Lung (tissue), 12 donors: Measurements from ENCODE around the gene PTCHD1. TPM values are rescaled to one million over a fixed set of nuclear protein-coding genes. Genes with fewer than 3 reads are reported as not detected.

ENCODE experiments used
- ATAC-seq: fragments of 200-7000 bp; cut with Tn5 transposase; one replicate; pipeline ENCODE4 v1.9.1; 2020; ENCODE audit warnings: moderate number of reproducible peaks; ENCODE audit not compliant: insufficient read depth, low FRiP score
- DNase-seq, 3 donors: peaks; one replicate each; pipeline ENCODE4 v3.0.0-alpha.2; 2013 to 2017
- H3K27ac ChIP-seq, 2 donors: one replicate each; pipeline ENCODE4 v1.5.1; 2013; ENCODE audit warnings: mild to moderate bottlenecking in 2 of 2, moderate library complexity in 2 of 2, control low read depth in 1 of 2, inconsistent platforms in 1 of 2, low read depth in 1 of 2, low read length in 1 of 2
- H3K27me3 ChIP-seq, 3 donors: one replicate each; pipeline ENCODE4 v1.5.1; 2013; ENCODE audit warnings: low read length in 2 of 3; ENCODE audit not compliant: control insufficient read depth in 3 of 3, insufficient read depth in 3 of 3
- H3K36me3 ChIP-seq, 4 donors: one replicate each; pipeline ENCODE4 v1.5.1; 2013; ENCODE audit warnings: low read length in 4 of 4, mild to moderate bottlenecking in 1 of 4, moderate library complexity in 1 of 4; ENCODE audit not compliant: control insufficient read depth in 4 of 4, insufficient read depth in 4 of 4
- H3K4me1 ChIP-seq, 5 donors: one replicate each; pipeline ENCODE4 v1.5.1; 2013; ENCODE audit warnings: low read length in 5 of 5, mild to moderate bottlenecking in 2 of 5, moderate library complexity in 1 of 5; ENCODE audit not compliant: control insufficient read depth in 5 of 5, insufficient read depth in 5 of 5
- H3K4me3 ChIP-seq: one replicate; pipeline ENCODE4 v1.5.1; 2013; ENCODE audit warnings: mild to moderate bottlenecking, control low read depth, moderate library complexity
- H3K9ac ChIP-seq, 2 donors: one replicate each; pipeline ENCODE4 v1.5.1; 2013; ENCODE audit warnings: low read length in 2 of 2, control low read depth in 1 of 2; ENCODE audit not compliant: insufficient read depth in 1 of 2
- H3K9me3 ChIP-seq, 4 donors: one replicate each; pipeline ENCODE4 v1.5.1; 2013; ENCODE audit warnings: low read length in 3 of 4, mild to moderate bottlenecking in 1 of 4, moderate library complexity in 1 of 4; ENCODE audit not compliant: control insufficient read depth in 4 of 4, insufficient read depth in 3 of 4
- CTCF ChIP-seq: IDR thresholded peaks from 2 replicates; pipeline ENCODE4 v1.5.1; 2012; ENCODE audit warnings: mild to moderate bottlenecking; ENCODE audit errors: control extremely low read depth, extremely low read depth
- WGBS, 2 donors: extraction: QIAGEN DNeasy Blood & Tissue Kit; methylation state at CpG; one replicate each; pipeline ENCODE4 v1.1.7; 2013; 5-methylcytosine and 5-hydroxymethylcytosine counted together
- polyA plus RNA-seq, 2 donors: library from polyadenylated mRNA; stranded (reverse); fragments of 200-250 nt; gene quantifications; one replicate each; pipeline ENCODE4 v1.2.1, GENCODE V29; 2013
- total RNA-seq, 2 donors: library from RNA; depleted of rRNA in 1 of 2; stranded (reverse); fragments of >200 nt in 1 of 2; gene quantifications; one replicate each; pipeline ENCODE4 v1.2.1, GENCODE V29; 2014 to 2021
- donor health status: control.
- donor health status: control.
- donor health status: Bipolar disorder and iron deficiency.
- donor health status: healthy.
- donor health status: DM: yes; HTN: yes; CAD: no.

PTCHD1 gene
- total and polyA plus RNA-seq, 4 donors = 0.01 to 0.48 (median 0.32) TPM

- no peak for DNase-seq
- Histone ChIP-seq H3K4me1 (no peaks in the 10 kb centered on the region), H3K36me3 (no peaks in the 10 kb centered on the region), H3K27ac (no peak overlapping the region), H3K9ac (no peak overlapping the region), H3K9me3 (peaks cover 0 to 3% (median 0%) of the 10 kb centered on the region in 4 donors), H3K27me3 (peaks cover 0 to 6% (median 2%) of the 10 kb centered on the region in 3 donors), H3K4me3 (no peak overlapping the region)
- 69 to 87% methylated on average over 8 of the region's 8 CpGs for WGBS, 2 donors
- no peak for TF ChIP-seq CTCF
- ATAC-seq = no peak
Measured at GRCh38 chrX:23292354-23292987, 42.2 kb upstream of the PTCHD1 start.

GRCh38 chrX:23292988-23293651, 41.5 kb upstream of the PTCHD1 start:
- ATAC-seq = no peak
- H3K27me3 ChIP-seq = peaks cover 0 to 6% (median 2%) of the 10 kb centered on the region in 3 donors
- no peak overlapping the region for H3K27ac ChIP-seq
- H3K9ac ChIP-seq = no peak overlapping the region
- no peaks in the 10 kb centered on the region for H3K4me1 ChIP-seq
- TF ChIP-seq CTCF = no peak
- no peaks in the 10 kb centered on the region for H3K36me3 ChIP-seq
- 81 to 85% methylated on average over 8 of the region's 8 CpGs for WGBS, 2 donors
- no peak for DNase-seq
- H3K9me3 ChIP-seq = peaks cover 0 to 3% (median 0%) of the 10 kb centered on the region in 4 donors
- no peak overlapping the region for H3K4me3 ChIP-seq

GRCh38 chrX:23304881-23305280, 29.8 kb upstream of the PTCHD1 start:
- 77 to 97% methylated on average over 4 of the region's 4 CpGs for WGBS, 2 donors
- H3K36me3 ChIP-seq = no peaks in the 10 kb centered on the region

More at GRCh38 chrX:23304881-23305280, 29.8 kb upstream of the PTCHD1 start:
- Histone ChIP-seq H3K27ac (no peak overlapping the region), H3K9me3 (peaks cover 0 to 3% (median 0%) of the 10 kb centered on the region in 4 donors), H3K9ac (no peak overlapping the region), H3K4me1 (no peaks in the 10 kb centered on the region), H3K27me3 (peaks cover 0 to 15% (median 3%) of the 10 kb centered on the region in 3 donors), H3K4me3 (no peak overlapping the region)
- TF ChIP-seq CTCF = no peak
- ATAC-seq (no peak), DNase-seq (no peak)
